ENCODE results near the gene GAA. TPM values are rescaled to one million over a fixed set of nuclear protein-coding genes. Genes with fewer than 3 reads are reported as not detected.

GAA gene
- total RNA-seq, 1 donor from 2014 or later, result 23.6 TPM

DNA sequence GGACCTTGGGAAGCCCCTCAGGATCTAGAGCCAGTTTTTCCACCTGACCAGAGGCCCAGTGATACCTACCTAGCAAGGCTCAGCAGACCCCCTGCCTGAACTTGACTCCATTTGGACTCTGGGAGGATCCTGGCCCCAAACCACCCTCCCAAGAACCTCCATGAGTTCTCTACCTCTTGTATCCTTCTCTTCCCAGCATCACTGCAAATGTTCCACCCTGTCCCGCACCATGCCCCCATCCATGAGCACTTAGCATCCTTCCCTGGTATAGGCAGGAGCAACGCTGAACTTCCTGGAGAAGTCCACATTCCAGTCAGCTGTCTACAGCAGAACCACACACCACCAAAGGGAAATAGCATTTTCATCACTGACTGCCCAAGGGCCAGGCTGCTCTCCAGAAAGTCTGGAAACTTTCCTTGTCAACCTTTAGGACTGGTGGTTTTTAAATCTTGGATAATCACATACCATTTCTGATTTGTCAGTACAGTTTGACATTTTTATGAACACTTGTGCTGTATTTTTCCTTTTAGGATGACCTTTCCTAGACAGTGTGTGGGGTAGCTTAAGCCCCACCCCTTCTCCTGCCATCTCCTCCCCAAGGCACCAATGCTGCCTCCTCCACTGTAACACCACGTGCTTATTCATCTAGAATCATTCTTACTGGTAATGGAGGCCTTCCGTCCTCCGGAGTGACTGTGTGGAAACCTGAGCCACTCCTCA is 31.7 kb downstream of the GAA start:
- intact Hi-C loops (cut with micrococcal nuclease), result no loop called here
- Mint-ChIP-seq H3K9me3 (no peaks in the 10 kb centered on the region), H3K27me3 (ENCODE audit: low read depth) (peaks cover 12% of the 10 kb centered on the region), H3K4me3 (ENCODE audit: low read depth) (no peak overlapping the region), H3K36me3 (ENCODE audit: low read depth) (peaks cover 53% of the 10 kb centered on the region), H3K4me1 (ENCODE audit: low read depth) (peaks cover 1% of the 10 kb centered on the region), H3K27ac (peak overlapping the region; percentile 48)
- DNase-seq (ENCODE audit: low spot score), result no peak

DNA sequence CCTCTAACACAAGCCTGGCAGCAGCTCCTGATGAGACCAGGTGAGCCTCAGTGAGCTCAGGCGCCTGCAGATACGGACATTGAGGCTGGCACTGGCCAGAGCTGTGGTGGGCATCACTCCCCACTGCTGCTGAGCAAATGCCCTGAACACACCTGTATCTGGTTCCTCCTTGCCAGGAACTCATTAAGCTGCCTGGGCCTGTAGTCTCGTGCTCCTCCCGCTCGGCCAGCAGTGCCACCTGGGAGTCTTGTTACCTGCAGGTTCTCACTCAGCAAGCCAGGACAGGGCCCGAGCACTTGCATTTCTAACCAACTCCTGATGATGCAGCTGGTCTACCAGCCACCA is 32.2 kb downstream of the GAA start:
- no peak for DNase-seq (ENCODE audit: low spot score)
- Mint-ChIP-seq H3K27ac (peak overlapping the region; percentile 48), H3K36me3 (ENCODE audit: low read depth) (peaks cover 58% of the 10 kb centered on the region), H3K4me1 (ENCODE audit: low read depth) (peaks cover 1% of the 10 kb centered on the region), H3K27me3 (ENCODE audit: low read depth) (peaks cover 9% of the 10 kb centered on the region), H3K9me3 (no peaks in the 10 kb centered on the region), H3K4me3 (ENCODE audit: low read depth) (no peak overlapping the region)
- intact Hi-C loops (cut with micrococcal nuclease), result no loop called here

DNA sequence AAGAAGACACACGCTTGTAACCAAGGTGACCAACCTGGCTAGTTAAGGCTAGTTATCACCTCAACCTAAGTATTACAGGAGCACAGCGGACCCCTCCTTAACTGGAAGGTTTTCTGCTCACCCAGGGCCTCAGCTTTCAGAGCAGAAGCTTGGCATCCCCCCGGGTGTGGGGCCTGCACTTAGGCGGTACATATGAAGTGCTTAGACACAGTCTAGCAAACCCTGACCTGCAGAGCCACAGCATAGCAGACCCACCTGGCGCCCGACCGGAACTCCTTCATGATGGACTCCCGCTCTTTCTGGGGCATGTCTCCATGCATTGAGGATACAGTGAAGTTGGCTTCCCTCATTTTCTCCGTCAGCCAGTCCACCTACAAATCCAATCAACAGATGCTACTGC is 35.8 kb downstream of the GAA start:
- no peaks in the 10 kb centered on the region for H3K27me3 Mint-ChIP-seq (ENCODE audit: low read depth)
- intact Hi-C loops (cut with micrococcal nuclease), result no loop called here
- peaks cover 91% of the 10 kb centered on the region for H3K36me3 Mint-ChIP-seq (ENCODE audit: low read depth)
- H3K4me3 Mint-ChIP-seq (ENCODE audit: low read depth), result no peak overlapping the region
- peaks cover 2% of the 10 kb centered on the region for H3K4me1 Mint-ChIP-seq (ENCODE audit: low read depth)
- no peak for DNase-seq (ENCODE audit: low spot score)
- H3K27ac Mint-ChIP-seq, result no peak overlapping the region
- no peaks in the 10 kb centered on the region for H3K9me3 Mint-ChIP-seq

DNA sequence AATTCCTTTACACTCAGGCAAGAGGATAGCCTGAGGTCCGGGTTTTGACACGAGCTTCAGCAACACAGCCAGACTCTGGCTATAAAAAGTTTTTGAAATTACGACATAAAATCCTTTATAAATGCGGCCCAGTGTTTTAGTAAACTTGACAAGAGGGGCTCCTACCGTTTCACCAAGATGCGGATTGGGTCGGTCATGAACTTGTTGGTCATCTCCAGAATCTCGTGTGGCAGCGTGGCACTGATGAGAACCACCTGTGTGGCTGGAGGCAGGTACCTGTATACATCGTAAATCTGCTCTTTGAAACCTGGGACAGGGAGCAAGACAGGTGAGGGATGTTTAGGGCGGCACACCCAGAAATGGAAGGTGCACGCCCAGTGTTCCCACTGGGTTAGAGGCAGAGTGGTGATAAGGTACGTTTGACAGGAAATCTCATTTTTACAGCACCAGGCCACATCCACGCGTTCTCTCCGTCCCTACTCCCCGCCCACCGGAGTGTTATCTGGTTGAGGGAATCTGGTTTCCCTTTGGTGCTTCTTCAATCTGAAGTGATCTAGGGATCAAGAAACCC is 37.6 kb downstream of the GAA start:
- no peak for DNase-seq (ENCODE audit: low spot score)
- intact Hi-C loops (cut with micrococcal nuclease), result no loop called here
- Mint-ChIP-seq H3K27me3 (ENCODE audit: low read depth) (no peaks in the 10 kb centered on the region), H3K4me3 (ENCODE audit: low read depth) (no peak overlapping the region), H3K4me1 (ENCODE audit: low read depth) (peaks cover 5% of the 10 kb centered on the region), H3K36me3 (ENCODE audit: low read depth) (peaks cover 90% of the 10 kb centered on the region), H3K9me3 (no peaks in the 10 kb centered on the region), H3K27ac (no peak overlapping the region)

DNA sequence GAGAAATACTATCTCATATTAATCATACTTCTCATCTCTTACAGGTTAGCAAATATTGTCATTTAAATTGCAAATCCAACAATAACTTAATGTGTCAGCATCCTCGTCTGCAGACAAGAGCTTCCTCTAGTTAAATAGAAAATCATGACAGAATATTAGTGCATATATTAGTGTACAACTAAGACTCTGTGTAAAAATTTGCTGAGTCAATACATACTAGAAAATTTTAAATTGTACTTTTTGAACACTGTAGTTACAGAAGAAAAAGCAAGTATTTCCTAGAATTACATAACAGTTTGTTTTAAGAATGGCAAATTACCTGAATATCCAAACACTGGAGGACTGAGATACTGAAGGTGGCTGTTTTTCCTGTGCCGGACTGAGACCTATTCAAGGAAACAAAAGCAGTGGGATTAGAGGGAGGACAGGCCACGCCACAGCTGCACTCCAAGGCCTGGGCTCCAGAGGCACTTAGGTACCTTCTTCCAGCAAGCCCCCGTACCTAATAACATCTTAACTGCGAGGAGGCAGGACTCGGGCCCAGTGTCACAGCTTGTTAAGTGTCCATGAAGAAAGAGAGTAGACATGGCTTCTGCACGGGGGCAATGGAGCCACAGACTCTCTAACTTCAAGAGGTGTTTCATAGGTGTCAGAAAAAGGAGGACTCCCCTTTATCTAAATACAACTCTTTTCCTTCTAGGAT is 40.2 kb downstream of the GAA start:
- H3K27me3 Mint-ChIP-seq (ENCODE audit: low read depth), result no peaks in the 10 kb centered on the region
- peaks cover 88% of the 10 kb centered on the region for H3K36me3 Mint-ChIP-seq (ENCODE audit: low read depth)
- no peaks in the 10 kb centered on the region for H3K9me3 Mint-ChIP-seq
- no peak for DNase-seq (ENCODE audit: low spot score)
- H3K27ac Mint-ChIP-seq, result no peak overlapping the region
- no peak overlapping the region for H3K4me3 Mint-ChIP-seq (ENCODE audit: low read depth)
- H3K4me1 Mint-ChIP-seq (ENCODE audit: low read depth), result peaks cover 23% of the 10 kb centered on the region
- intact Hi-C loops (cut with micrococcal nuclease), result no loop called here

DNA sequence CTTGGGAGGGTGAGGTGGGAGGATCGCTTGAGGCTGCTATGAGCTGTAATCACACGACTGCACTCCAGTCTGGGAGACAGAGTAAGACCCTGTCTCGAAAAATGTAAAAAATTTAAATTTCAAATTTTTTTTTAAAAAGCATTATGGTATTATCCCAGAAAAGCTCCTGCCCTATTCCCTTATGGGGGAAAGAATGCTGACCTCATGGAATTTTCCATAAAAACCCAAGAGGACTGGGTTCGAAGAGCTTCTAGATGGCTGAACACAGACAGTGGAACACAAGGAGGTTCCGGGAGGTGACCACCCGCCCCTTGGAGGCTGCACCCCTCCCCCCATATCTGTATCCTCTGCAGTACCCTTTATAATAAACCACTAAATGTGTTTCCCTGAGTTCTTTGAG is 41.5 kb downstream of the GAA start:
- H3K9me3 Mint-ChIP-seq, result no peaks in the 10 kb centered on the region
- H3K27ac Mint-ChIP-seq, result no peak overlapping the region
- intact Hi-C loops (cut with micrococcal nuclease), result no loop called here
- H3K27me3 Mint-ChIP-seq (ENCODE audit: low read depth), result no peaks in the 10 kb centered on the region
- H3K4me1 Mint-ChIP-seq (ENCODE audit: low read depth), result peaks cover 23% of the 10 kb centered on the region
- no peak overlapping the region for H3K4me3 Mint-ChIP-seq (ENCODE audit: low read depth)
- H3K36me3 Mint-ChIP-seq (ENCODE audit: low read depth), result peaks cover 79% of the 10 kb centered on the region
- no peak for DNase-seq (ENCODE audit: low spot score)

DNA sequence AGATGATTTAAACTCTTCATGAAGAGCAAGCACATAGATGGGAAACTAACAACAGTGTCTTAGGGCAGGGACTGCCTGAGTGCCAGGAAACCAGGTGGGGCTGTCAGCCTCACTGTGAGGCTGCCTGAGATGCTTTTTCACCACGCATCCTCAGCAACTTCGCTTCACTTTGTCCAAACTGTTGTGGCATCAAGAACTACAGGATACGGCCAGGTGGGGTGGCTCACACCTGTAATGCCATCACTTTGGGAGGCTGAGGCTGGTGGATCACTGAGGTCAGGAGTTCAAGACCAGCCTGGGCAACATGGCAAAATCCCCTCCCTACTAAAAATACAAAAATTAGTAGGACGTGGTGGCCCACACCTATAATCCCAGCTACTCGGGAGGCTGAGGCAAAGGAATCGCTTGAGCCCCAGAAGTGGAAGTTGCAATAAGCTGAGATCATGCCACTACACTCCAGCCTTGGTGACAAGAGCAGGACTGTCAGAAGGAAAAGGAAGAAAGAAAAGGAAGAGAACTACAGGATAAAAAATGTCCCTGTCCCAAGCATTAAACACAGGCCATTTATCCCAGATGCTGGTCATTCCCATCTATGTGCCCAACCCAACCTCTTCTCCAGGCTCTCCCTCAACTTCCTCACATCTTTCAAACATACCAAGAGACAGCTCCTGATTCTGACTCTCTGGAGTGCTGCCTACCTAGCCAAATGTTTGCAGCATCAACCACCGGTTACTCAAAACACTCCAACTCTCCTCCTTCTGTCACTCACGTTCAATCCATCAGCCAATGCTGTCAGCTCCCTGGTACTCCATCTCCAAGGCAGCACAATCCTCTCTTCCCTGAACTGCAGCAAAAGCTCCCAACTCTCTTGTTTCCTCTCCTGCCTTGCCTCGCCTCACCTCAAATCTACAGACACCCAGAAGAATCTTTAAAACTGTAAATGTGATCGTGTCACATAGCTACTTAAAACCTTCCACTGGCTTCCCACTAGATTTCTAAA is 44.0 kb downstream of the GAA start:
- DNase-seq (ENCODE audit: low spot score), result no peak

DNA sequence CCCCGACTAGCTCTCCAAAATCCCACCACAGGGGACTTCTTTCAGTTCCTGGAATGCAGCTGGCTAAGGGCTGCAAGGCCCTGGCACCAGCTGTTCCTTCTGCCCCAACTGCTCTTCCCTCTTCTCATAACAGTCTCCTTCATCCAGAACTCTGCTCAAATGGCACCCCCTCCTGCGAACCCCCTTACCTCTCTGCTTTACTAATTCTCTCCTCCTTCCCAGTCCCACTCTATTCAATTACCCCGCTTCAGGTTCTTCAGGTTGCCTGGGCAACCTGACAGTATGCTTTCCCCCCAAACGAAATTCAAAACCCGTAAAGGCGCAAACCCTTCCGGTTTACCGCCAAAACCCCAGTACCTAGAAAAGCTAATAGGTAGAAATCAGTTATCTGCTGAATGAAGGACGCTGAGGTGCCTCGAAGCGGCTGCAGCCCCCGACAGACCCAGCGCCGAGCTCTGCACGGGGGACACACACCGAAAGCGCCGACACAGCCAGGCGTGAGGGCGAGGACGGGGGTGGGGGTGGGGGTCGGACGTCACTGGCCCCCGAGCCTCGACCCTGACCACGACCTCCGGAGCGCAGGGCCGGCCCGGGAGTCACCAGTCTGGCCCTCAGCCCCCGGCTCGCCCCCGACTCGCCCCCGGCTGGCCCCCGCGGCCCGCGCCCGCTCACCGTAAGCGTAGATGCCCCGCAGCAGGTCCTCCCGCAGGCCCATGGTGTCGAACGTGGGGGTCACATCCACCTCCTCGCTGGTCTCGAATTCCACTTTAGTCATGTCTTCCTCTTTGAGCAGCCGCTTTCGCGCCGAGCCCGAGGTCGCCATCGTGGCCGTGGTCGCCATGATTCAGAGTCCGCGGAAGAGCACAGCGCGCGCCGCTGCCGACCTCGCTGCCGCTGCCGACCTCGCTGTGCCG is 45.0 kb downstream of the GAA start:
- H3K27me3 Mint-ChIP-seq (ENCODE audit: low read depth), result no peaks in the 10 kb centered on the region
- H3K9me3 Mint-ChIP-seq, result no peaks in the 10 kb centered on the region
- H3K4me3 Mint-ChIP-seq (ENCODE audit: low read depth), result peak overlapping the region; percentile 97
- H3K36me3 Mint-ChIP-seq (ENCODE audit: low read depth), result peaks cover 48% of the 10 kb centered on the region
- H3K4me1 Mint-ChIP-seq (ENCODE audit: low read depth), result peaks cover 26% of the 10 kb centered on the region
- intact Hi-C loops (cut with micrococcal nuclease), result loop anchor here (2.0 to 5.0 kb wide), 3 partner anchors 44 to 116 kb away; partner anchors contain the start of gene GAA
- DNase-seq (ENCODE audit: low spot score), result peak; percentile 28
- H3K27ac Mint-ChIP-seq, result peak overlapping the region; percentile 94

More for the DNA sequence above, 44.0 kb downstream of the GAA start:
- H3K27ac Mint-ChIP-seq, result peak overlapping the region; percentile 65
- no peaks in the 10 kb centered on the region for H3K9me3 Mint-ChIP-seq
- peaks cover 55% of the 10 kb centered on the region for H3K36me3 Mint-ChIP-seq (ENCODE audit: low read depth)
- peaks cover 26% of the 10 kb centered on the region for H3K4me1 Mint-ChIP-seq (ENCODE audit: low read depth)
- peak overlapping the region; percentile 94 for H3K4me3 Mint-ChIP-seq (ENCODE audit: low read depth)
- intact Hi-C loops (cut with micrococcal nuclease), result loop anchor here (2.0 to 5.0 kb wide), 3 partner anchors 43 to 117 kb away; partner anchors contain the start of gene GAA
- H3K27me3 Mint-ChIP-seq (ENCODE audit: low read depth), result no peaks in the 10 kb centered on the region

DNA sequence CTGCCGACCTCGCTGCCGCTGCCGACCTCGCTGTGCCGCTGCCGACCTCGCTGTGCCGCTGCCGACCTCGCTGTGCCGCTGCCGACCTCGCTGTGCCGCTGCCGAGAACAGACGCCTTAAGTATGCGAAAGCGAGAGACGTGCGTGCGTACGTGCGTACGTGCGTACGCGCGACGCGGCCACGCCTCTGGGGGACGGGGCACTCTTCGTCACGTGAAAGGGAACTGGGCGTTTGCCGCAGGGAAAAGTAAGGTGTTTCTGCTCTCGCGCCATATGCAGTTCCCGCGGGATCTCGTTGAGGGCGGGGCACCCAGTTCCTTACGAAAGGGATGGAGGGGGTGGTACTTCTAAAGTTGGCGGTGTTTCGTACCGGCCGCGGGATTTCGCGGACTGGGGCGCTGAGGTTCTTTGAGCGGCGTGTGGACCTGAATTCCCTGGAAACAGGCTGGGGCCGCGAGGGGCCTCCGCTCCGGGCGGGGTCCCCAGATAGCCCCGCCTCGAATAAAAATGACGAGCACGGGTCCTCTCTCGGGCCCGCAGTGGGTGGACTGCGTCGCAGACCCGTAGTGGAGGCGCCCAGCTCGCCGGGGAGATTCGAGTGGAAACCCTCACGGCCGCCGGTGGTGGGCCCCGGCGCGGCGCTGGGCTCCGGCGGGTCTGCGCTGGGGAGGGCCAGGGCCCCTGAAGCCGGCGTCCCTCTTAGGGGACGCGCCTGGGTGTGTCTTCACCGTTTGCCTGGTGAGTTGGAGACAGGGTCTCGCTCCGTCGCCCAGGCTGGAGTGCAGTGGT is 45.8 kb downstream of the GAA start, which contains the start of gene EIF4A3:
Gene EIF4A3 (minus strand): TSS at position 94 of the 788 bp plus-strand sequence. CDS start 167 bp downstream, outside the sequence.
- peaks cover 39% of the 10 kb centered on the region for H3K36me3 Mint-ChIP-seq (ENCODE audit: low read depth)
- peaks cover 27% of the 10 kb centered on the region for H3K4me1 Mint-ChIP-seq (ENCODE audit: low read depth)
- H3K4me3 Mint-ChIP-seq (ENCODE audit: low read depth), result peak within 1 kb of the TSS; percentile 97
- DNase-seq (ENCODE audit: low spot score), result peak; percentile 98
- peak within 1 kb of the TSS; percentile 94 for H3K27ac Mint-ChIP-seq
- no peaks in the 10 kb centered on the region for H3K27me3 Mint-ChIP-seq (ENCODE audit: low read depth)
- H3K9me3 Mint-ChIP-seq, result peaks cover 3% of the 10 kb centered on the region
- intact Hi-C loops (cut with micrococcal nuclease), result loop anchor here (2.0 to 5.0 kb wide), 3 partner anchors 45 to 116 kb away; partner anchors contain the start of gene GAA

DNA sequence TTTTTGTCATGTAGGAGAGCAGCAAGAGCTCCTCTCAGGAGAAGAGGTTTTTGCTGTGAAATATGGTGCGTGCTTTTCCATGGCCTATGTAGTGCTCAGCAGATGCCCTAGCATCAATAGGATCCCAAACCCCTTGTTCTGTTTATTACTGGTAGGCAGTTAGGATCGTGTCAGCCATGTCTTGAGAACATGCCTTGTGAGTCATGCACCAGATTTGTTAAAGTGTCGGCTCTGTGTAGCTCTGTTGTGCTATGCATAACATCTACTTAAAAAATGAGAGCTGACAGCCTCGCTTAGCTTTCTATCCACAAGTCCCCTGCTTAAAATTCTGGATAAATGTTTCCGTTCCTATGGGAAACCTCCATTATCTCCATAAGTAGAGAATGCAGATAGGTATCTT is 50.0 kb downstream of the GAA start:
- Mint-ChIP-seq H3K4me3 (ENCODE audit: low read depth) (no peak overlapping the region), H3K36me3 (ENCODE audit: low read depth) (peaks cover 9% of the 10 kb centered on the region), H3K27ac (no peak overlapping the region), H3K4me1 (ENCODE audit: low read depth) (peaks cover 10% of the 10 kb centered on the region), H3K27me3 (ENCODE audit: low read depth) (no peaks in the 10 kb centered on the region), H3K9me3 (peaks cover 21% of the 10 kb centered on the region)
- intact Hi-C loops (cut with micrococcal nuclease), result no loop called here
- no peak for DNase-seq (ENCODE audit: low spot score)
